Stimulated activated CD4-positive, alpha-beta T cell treated with anti-CD3 and anti-CD28 coated beads, Interleukin-12 subunit alpha, Interleukin-12 subunit beta, amount 100 ng/mL, for 24 hours (primary cell): Measurements from ENCODE around the gene ZMYND8.
"Not testable (repeated sequence)": the region's sequence is repeated elsewhere in the genome, so short reads cannot be mapped to it uniquely, and the experiment has no call there.

ENCODE experiments used
- DNase-seq, 2 experiments: peaks; one replicate each; pipeline ENCODE4 v3.0.0-alpha.2; 2020; ENCODE audit warnings: low read depth in 2 of 2

ZMYND8 gene

GRCh38 chr20:47225458-47225857, 131.0 kb downstream of the ZMYND8 start:
- DNase-seq, result no peak

- DNase-seq, result no peak
These were observed 131.6 kb downstream of the ZMYND8 start for GRCh38 chr20:47224857-47225256.

GRCh38 chr20:47224300-47224791, 132.2 kb downstream of the ZMYND8 start:
- no peak for DNase-seq

- no peak for DNase-seq
These were observed 132.6 kb downstream of the ZMYND8 start for GRCh38 chr20:47223896-47224295.

GRCh38 chr20:47222468-47223119, 133.9 kb downstream of the ZMYND8 start:
- no peak for DNase-seq

- DNase-seq, result no peak
These were observed 135.4 kb downstream of the ZMYND8 start for GRCh38 chr20:47221036-47221625.

GRCh38 chr20:47220161-47220582, 136.3 kb downstream of the ZMYND8 start:
- peak; percentile 28 to 49 for DNase-seq

GRCh38 chr20:47217482-47218446, 138.7 kb downstream of the ZMYND8 start:
- no peak for DNase-seq

- no peak for DNase-seq
These were observed 139.6 kb downstream of the ZMYND8 start for GRCh38 chr20:47216819-47217410.

GRCh38 chr20:47215653-47216397, 140.7 kb downstream of the ZMYND8 start:
- no peak for DNase-seq

- DNase-seq, result no peak
These were observed 142.5 kb downstream of the ZMYND8 start for GRCh38 chr20:47213966-47214365.

- DNase-seq, result no peak
These were observed 143.8 kb downstream of the ZMYND8 start for GRCh38 chr20:47212606-47213207.

- DNase-seq, result no peak
These were observed 145.5 kb downstream of the ZMYND8 start for GRCh38 chr20:47211036-47211435.

- DNase-seq, result no peak
These were observed 146.0 kb downstream of the ZMYND8 start for GRCh38 chr20:47210470-47210869.

GRCh38 chr20:47209982-47210381, 146.5 kb downstream of the ZMYND8 start:
- no peak for DNase-seq

GRCh38 chr20:47208534-47209174, 147.8 kb downstream of the ZMYND8 start:
- no peak for DNase-seq

- no peak for DNase-seq
These were observed 149.4 kb downstream of the ZMYND8 start for GRCh38 chr20:47206962-47207641.

- not testable (repeated sequence) for DNase-seq
These were observed 149.9 kb downstream of the ZMYND8 start for GRCh38 chr20:47206552-47206951.

GRCh38 chr20:47205577-47206123, 150.8 kb downstream of the ZMYND8 start:
- no peak for DNase-seq

- not testable (repeated sequence) for DNase-seq
These were observed 151.7 kb downstream of the ZMYND8 start for GRCh38 chr20:47204850-47205122.
